Measurements from ENCODE around the gene ZNF827.

Gene ZNF827, protein sequence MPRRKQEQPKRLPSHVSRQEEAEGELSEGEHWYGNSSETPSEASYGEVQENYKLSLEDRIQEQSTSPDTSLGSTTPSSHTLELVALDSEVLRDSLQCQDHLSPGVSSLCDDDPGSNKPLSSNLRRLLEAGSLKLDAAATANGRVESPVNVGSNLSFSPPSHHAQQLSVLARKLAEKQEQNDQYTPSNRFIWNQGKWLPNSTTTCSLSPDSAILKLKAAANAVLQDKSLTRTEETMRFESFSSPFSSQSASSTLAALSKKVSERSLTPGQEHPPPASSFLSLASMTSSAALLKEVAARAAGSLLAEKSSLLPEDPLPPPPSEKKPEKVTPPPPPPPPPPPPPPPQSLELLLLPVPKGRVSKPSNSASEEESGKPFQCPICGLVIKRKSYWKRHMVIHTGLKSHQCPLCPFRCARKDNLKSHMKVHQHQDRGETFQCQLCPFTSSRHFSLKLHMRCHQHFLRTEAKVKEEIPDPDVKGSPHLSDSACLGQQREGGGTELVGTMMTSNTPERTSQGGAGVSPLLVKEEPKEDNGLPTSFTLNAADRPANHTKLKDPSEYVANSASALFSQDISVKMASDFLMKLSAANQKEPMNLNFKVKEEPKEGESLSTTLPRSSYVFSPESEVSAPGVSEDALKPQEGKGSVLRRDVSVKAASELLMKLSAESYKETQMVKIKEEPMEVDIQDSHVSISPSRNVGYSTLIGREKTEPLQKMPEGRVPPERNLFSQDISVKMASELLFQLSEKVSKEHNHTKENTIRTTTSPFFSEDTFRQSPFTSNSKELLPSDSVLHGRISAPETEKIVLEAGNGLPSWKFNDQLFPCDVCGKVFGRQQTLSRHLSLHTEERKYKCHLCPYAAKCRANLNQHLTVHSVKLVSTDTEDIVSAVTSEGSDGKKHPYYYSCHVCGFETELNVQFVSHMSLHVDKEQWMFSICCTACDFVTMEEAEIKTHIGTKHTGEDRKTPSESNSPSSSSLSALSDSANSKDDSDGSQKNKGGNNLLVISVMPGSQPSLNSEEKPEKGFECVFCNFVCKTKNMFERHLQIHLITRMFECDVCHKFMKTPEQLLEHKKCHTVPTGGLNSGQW

GRCh38 chr4:145938618-145939440 lies at the start of gene ZNF827:
TSS of gene ZNF827 (minus strand) at chr4:145938823. CDS start at chr4:145938407, 416 bp downstream.
- Histone ChIP-seq H3K9ac (ENCODE audit: low read length in 5 of 5) (peak within 1 kb of the TSS; percentile 56 to 82 (median 68)), H3K27me3 (ENCODE audit: control insufficient read depth in 5 of 5, insufficient read depth in 4 of 5, low read length in 5 of 5) (no peaks in the 10 kb centered on the region), H3K9me3 (ENCODE audit: control insufficient read depth in 5 of 5, low read length in 5 of 5) (no peaks in the 10 kb centered on the region), H3K36me3 (ENCODE audit: control insufficient read depth in 5 of 5, insufficient read depth in 5 of 5, low read length in 5 of 5) (no peaks in the 10 kb centered on the region), H3K4me3 (ENCODE audit: low read depth in 1 of 5, low read length in 5 of 5) (peak within 1 kb of the TSS; percentile 83 to 99 (median 90)), H3K27ac (ENCODE audit: low read depth, low read length) (peak within 1 kb of the TSS; percentile 79), H3K4me1 (ENCODE audit: control insufficient read depth in 5 of 5, insufficient read depth in 5 of 5, low read length in 5 of 5) (peaks cover 0 to 30% (median 20%) of the 10 kb centered on the region in 5 donors)

DNA sequence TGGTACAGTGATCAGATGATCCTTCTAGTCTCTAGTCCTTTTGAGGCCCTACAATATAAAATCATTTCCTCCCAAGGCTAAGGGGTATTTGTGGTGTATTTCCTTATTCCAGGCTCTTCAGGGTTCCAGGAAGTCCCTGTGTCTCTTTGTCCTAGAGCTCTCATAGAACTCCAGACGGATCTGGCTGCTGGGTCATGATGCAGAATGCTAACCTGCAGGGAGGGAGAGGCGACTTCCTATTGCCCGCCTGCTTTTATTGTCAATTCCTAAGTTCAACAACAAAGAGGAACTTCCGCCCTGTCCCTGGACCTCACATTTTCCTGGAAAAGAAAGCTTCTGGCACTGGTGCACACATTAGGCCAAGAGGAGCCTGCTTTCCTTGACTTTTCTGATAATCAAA lies 45.9 kb upstream of the ZNF827 start:
- Histone ChIP-seq H3K27ac (ENCODE audit: low read depth, low read length) (no peak overlapping the region), H3K4me1 (ENCODE audit: control insufficient read depth in 5 of 5, insufficient read depth in 5 of 5, low read length in 5 of 5) (peaks cover 0 to 8% (median 0%) of the 10 kb centered on the region in 5 donors), H3K4me3 (ENCODE audit: low read depth in 1 of 5, low read length in 5 of 5) (no peak overlapping the region)

GRCh38 chr4:145982791-145983190 lies 44.2 kb upstream of the ZNF827 start:
- H3K9me3 ChIP-seq (ENCODE audit: control insufficient read depth in 5 of 5, low read length in 5 of 5): no peaks in the 10 kb centered on the region
- no peaks in the 10 kb centered on the region for H3K27me3 ChIP-seq (ENCODE audit: control insufficient read depth in 5 of 5, insufficient read depth in 4 of 5, low read length in 5 of 5)
- peaks cover 0 to 8% (median 0%) of the 10 kb centered on the region in 5 donors for H3K4me1 ChIP-seq (ENCODE audit: control insufficient read depth in 5 of 5, insufficient read depth in 5 of 5, low read length in 5 of 5)
- no peak overlapping the region for H3K9ac ChIP-seq (ENCODE audit: low read length in 5 of 5)
- H3K27ac ChIP-seq (ENCODE audit: low read depth, low read length): no peak overlapping the region
- H3K36me3 ChIP-seq (ENCODE audit: control insufficient read depth in 5 of 5, insufficient read depth in 5 of 5, low read length in 5 of 5): no peaks in the 10 kb centered on the region
- no peak overlapping the region for H3K4me3 ChIP-seq (ENCODE audit: low read depth in 1 of 5, low read length in 5 of 5)

More for the DNA sequence above, 45.9 kb upstream of the ZNF827 start:
- Histone ChIP-seq H3K9ac (ENCODE audit: low read length in 5 of 5) (no peak overlapping the region), H3K9me3 (ENCODE audit: control insufficient read depth in 5 of 5, low read length in 5 of 5) (no peaks in the 10 kb centered on the region), H3K36me3 (ENCODE audit: control insufficient read depth in 5 of 5, insufficient read depth in 5 of 5, low read length in 5 of 5) (no peaks in the 10 kb centered on the region), H3K27me3 (ENCODE audit: control insufficient read depth in 5 of 5, insufficient read depth in 4 of 5, low read length in 5 of 5) (no peaks in the 10 kb centered on the region)

GRCh38 chr4:145979160-145979559 lies 40.5 kb upstream of the ZNF827 start:
- Histone ChIP-seq H3K36me3 (ENCODE audit: control insufficient read depth in 5 of 5, insufficient read depth in 5 of 5, low read length in 5 of 5) (no peaks in the 10 kb centered on the region), H3K4me3 (ENCODE audit: low read depth in 1 of 5, low read length in 5 of 5) (no peak overlapping the region), H3K27me3 (ENCODE audit: control insufficient read depth in 5 of 5, insufficient read depth in 4 of 5, low read length in 5 of 5) (no peaks in the 10 kb centered on the region), H3K27ac (ENCODE audit: low read depth, low read length) (no peak overlapping the region), H3K4me1 (ENCODE audit: control insufficient read depth in 5 of 5, insufficient read depth in 5 of 5, low read length in 5 of 5) (no peaks in the 10 kb centered on the region), H3K9me3 (ENCODE audit: control insufficient read depth in 5 of 5, low read length in 5 of 5) (no peaks in the 10 kb centered on the region), H3K9ac (ENCODE audit: low read length in 5 of 5) (no peak overlapping the region)

- Histone ChIP-seq H3K27ac (ENCODE audit: low read depth, low read length) (no peak overlapping the region), H3K9me3 (ENCODE audit: control insufficient read depth in 5 of 5, low read length in 5 of 5) (no peaks in the 10 kb centered on the region), H3K4me3 (ENCODE audit: low read depth in 1 of 5, low read length in 5 of 5) (no peak overlapping the region), H3K36me3 (ENCODE audit: control insufficient read depth in 5 of 5, insufficient read depth in 5 of 5, low read length in 5 of 5) (no peaks in the 10 kb centered on the region), H3K9ac (ENCODE audit: low read length in 5 of 5) (no peak overlapping the region), H3K27me3 (ENCODE audit: control insufficient read depth in 5 of 5, insufficient read depth in 4 of 5, low read length in 5 of 5) (no peaks in the 10 kb centered on the region), H3K4me1 (ENCODE audit: control insufficient read depth in 5 of 5, insufficient read depth in 5 of 5, low read length in 5 of 5) (no peaks in the 10 kb centered on the region)
These were observed 38.1 kb upstream of the ZNF827 start for GRCh38 chr4:145976680-145977079.

GRCh38 chr4:145960012-145960411 lies 21.4 kb upstream of the ZNF827 start:
- Histone ChIP-seq H3K9me3 (ENCODE audit: control insufficient read depth in 5 of 5, low read length in 5 of 5) (peaks cover 0 to 5% (median 4%) of the 10 kb centered on the region in 5 donors), H3K36me3 (ENCODE audit: control insufficient read depth in 5 of 5, insufficient read depth in 5 of 5, low read length in 5 of 5) (no peaks in the 10 kb centered on the region), H3K4me1 (ENCODE audit: control insufficient read depth in 5 of 5, insufficient read depth in 5 of 5, low read length in 5 of 5) (no peaks in the 10 kb centered on the region), H3K27me3 (ENCODE audit: control insufficient read depth in 5 of 5, insufficient read depth in 4 of 5, low read length in 5 of 5) (no peaks in the 10 kb centered on the region), H3K9ac (ENCODE audit: low read length in 5 of 5) (no peak overlapping the region), H3K4me3 (ENCODE audit: low read depth in 1 of 5, low read length in 5 of 5) (no peak overlapping the region), H3K27ac (ENCODE audit: low read depth, low read length) (no peak overlapping the region)

GRCh38 chr4:145957302-145957701 lies 18.7 kb upstream of the ZNF827 start:
- Histone ChIP-seq H3K9me3 (ENCODE audit: control insufficient read depth in 5 of 5, low read length in 5 of 5) (peaks cover 0 to 5% (median 4%) of the 10 kb centered on the region in 5 donors), H3K27me3 (ENCODE audit: control insufficient read depth in 5 of 5, insufficient read depth in 4 of 5, low read length in 5 of 5) (no peaks in the 10 kb centered on the region), H3K27ac (ENCODE audit: low read depth, low read length) (no peak overlapping the region), H3K4me3 (ENCODE audit: low read depth in 1 of 5, low read length in 5 of 5) (no peak overlapping the region), H3K36me3 (ENCODE audit: control insufficient read depth in 5 of 5, insufficient read depth in 5 of 5, low read length in 5 of 5) (no peaks in the 10 kb centered on the region), H3K4me1 (ENCODE audit: control insufficient read depth in 5 of 5, insufficient read depth in 5 of 5, low read length in 5 of 5) (no peaks in the 10 kb centered on the region), H3K9ac (ENCODE audit: low read length in 5 of 5) (no peak overlapping the region)

- no peaks in the 10 kb centered on the region for H3K27me3 ChIP-seq (ENCODE audit: control insufficient read depth in 5 of 5, insufficient read depth in 4 of 5, low read length in 5 of 5)
- H3K4me3 ChIP-seq (ENCODE audit: low read depth in 1 of 5, low read length in 5 of 5): no peak overlapping the region
These were observed 17.8 kb upstream of the ZNF827 start for GRCh38 chr4:145956288-145956890.

DNA sequence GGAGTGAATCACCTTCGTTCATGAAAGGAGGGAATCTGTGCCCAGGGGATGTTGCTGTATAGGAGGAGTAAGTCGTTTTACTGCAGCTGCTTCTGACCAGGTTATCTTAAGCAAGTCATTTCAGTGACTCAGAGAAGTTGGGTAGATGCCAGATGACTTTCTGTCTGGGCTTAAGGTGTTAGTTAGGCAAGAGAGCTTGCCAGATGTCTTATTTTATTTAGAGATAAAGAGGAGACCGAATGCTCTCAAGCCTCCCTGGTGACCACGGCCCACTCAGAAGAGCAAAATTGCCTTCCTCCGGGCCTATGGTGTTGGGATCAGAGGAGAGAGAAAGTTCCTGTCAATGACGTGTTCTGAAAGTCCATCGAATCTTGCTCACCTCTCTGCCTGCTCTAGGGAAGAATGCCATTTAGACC lies 16.3 kb upstream of the ZNF827 start:
- H3K9ac ChIP-seq (ENCODE audit: low read length in 5 of 5): no peak overlapping the region
- H3K4me3 ChIP-seq (ENCODE audit: low read depth in 1 of 5, low read length in 5 of 5): no peak overlapping the region
- no peaks in the 10 kb centered on the region for H3K4me1 ChIP-seq (ENCODE audit: control insufficient read depth in 5 of 5, insufficient read depth in 5 of 5, low read length in 5 of 5)
- peaks cover 0 to 5% (median 4%) of the 10 kb centered on the region in 5 donors for H3K9me3 ChIP-seq (ENCODE audit: control insufficient read depth in 5 of 5, low read length in 5 of 5)
- H3K27me3 ChIP-seq (ENCODE audit: control insufficient read depth in 5 of 5, insufficient read depth in 4 of 5, low read length in 5 of 5): no peaks in the 10 kb centered on the region
- no peak overlapping the region for H3K27ac ChIP-seq (ENCODE audit: low read depth, low read length)
- no peaks in the 10 kb centered on the region for H3K36me3 ChIP-seq (ENCODE audit: control insufficient read depth in 5 of 5, insufficient read depth in 5 of 5, low read length in 5 of 5)

More at GRCh38 chr4:145956288-145956890, 17.8 kb upstream of the ZNF827 start:
- Histone ChIP-seq H3K9ac (ENCODE audit: low read length in 5 of 5) (no peak overlapping the region), H3K9me3 (ENCODE audit: control insufficient read depth in 5 of 5, low read length in 5 of 5) (peaks cover 0 to 5% (median 4%) of the 10 kb centered on the region in 5 donors), H3K36me3 (ENCODE audit: control insufficient read depth in 5 of 5, insufficient read depth in 5 of 5, low read length in 5 of 5) (no peaks in the 10 kb centered on the region), H3K4me1 (ENCODE audit: control insufficient read depth in 5 of 5, insufficient read depth in 5 of 5, low read length in 5 of 5) (no peaks in the 10 kb centered on the region), H3K27ac (ENCODE audit: low read depth, low read length) (no peak overlapping the region)
